Fibroblast of lung (primary cell): ENCODE data around the gene PSAT1. TPM values are rescaled to one million over a fixed set of nuclear protein-coding genes. Genes with fewer than 3 reads are reported as not detected.
A peak's percentile ranks its signal among the peaks of the same experiment; 100 is the strongest.

Experiments used
- DNase-seq, 2 donors: peaks; one replicate each; pipeline versions ENCODE4 v3.0.0 to v3.0.0-alpha.2; 2010; ENCODE audit warnings: low read depth in 2 of 2
- H2AFZ ChIP-seq: 2 replicates; pipeline ENCODE4 v1.5.1; 2012; ENCODE audit warnings: low read length, control low read depth, inconsistent platforms
- H3K27ac ChIP-seq: 2 replicates; pipeline ENCODE4 v1.5.1; 2011; ENCODE audit warnings: low read length, control low read depth; ENCODE audit not compliant: insufficient read depth
- H3K27me3 ChIP-seq: 2 replicates; pipeline ENCODE4 v1.5.1; 2011; ENCODE audit warnings: mild to moderate bottlenecking, low read length; ENCODE audit not compliant: control insufficient read depth, insufficient read depth
- H3K36me3 ChIP-seq: 2 replicates; pipeline ENCODE4 v1.5.1; 2011; ENCODE audit warnings: low read length; ENCODE audit not compliant: control insufficient read depth, insufficient read depth
- H3K4me1 ChIP-seq: 2 replicates; pipeline ENCODE4 v1.5.1; 2011; ENCODE audit warnings: low read length; ENCODE audit not compliant: control insufficient read depth, insufficient read depth; ENCODE audit errors: extremely low read depth
- H3K4me2 ChIP-seq: 2 replicates; pipeline ENCODE4 v1.5.1; 2011; ENCODE audit warnings: low read length, control low read depth; ENCODE audit not compliant: insufficient read depth; ENCODE audit errors: extremely low read depth
- H3K4me3 ChIP-seq, 4 experiments: fragments of 200-600 bp in 1 of 4; sonication (generic) in 1 of 4; replicated peaks in 1 of 4; 2 replicates each; pipeline ENCODE4 v1.5.1; 2011 to 2016; ENCODE audit warnings: low read length in 4 of 4, low read depth in 3 of 4, mild to moderate bottlenecking in 3 of 4, control low read depth in 2 of 4, inconsistent platforms in 1 of 4, mixed read lengths in 1 of 4; ENCODE audit not compliant: insufficient read depth in 1 of 4; ENCODE audit errors: control extremely low read depth in 1 of 4
- H3K79me2 ChIP-seq: 2 replicates; pipeline ENCODE4 v1.5.1; 2012; ENCODE audit warnings: mild to moderate bottlenecking, low read length, inconsistent platforms; ENCODE audit not compliant: control insufficient read depth, insufficient read depth
- H3K9ac ChIP-seq: 2 replicates; pipeline ENCODE4 v1.5.1; 2011; ENCODE audit warnings: mild to moderate bottlenecking, low read length, control low read depth; ENCODE audit not compliant: insufficient read depth
- H3K9me3 ChIP-seq: 2 replicates; pipeline ENCODE4 v1.5.1; 2012; ENCODE audit warnings: low read depth, low read length; ENCODE audit not compliant: control insufficient read depth, insufficient read depth
- H4K20me1 ChIP-seq: 2 replicates; pipeline ENCODE4 v1.5.1; 2011; ENCODE audit warnings: low read length; ENCODE audit not compliant: control insufficient read depth, insufficient read depth; ENCODE audit errors: extremely low read depth
- EZH2 ChIP-seq: IDR thresholded peaks from 2 replicates; pipeline ENCODE4 v1.5.1; 2012; ENCODE audit warnings: low read length, control low read depth, mild to moderate bottlenecking; ENCODE audit errors: missing control alignments
- polyA plus RNA-seq, 2 donors: library from polyadenylated mRNA; depleted of rRNA in 1 of 2; stranded (reverse) in 1 of 2; unstranded in 1 of 2; fragments of >200 nt; gene quantifications; 2 replicates each; pipeline ENCODE4 v1.2.1, GENCODE V29; 2011 to 2012; ENCODE audit warnings: missing spikeins in 1 of 2
- total RNA-seq: library from RNA; depleted of rRNA; stranded (reverse); fragments of >200 nt; gene quantifications from 2 replicates; pipeline ENCODE4 v1.2.1, GENCODE V29; 2014
- TF ChIP-seq, protein P1 (sequence below), 2 donors: IDR thresholded peaks in 1 of 2; conservative IDR thresholded peaks in 1 of 2; 1 replicate in 1 of 2; 2 replicates in 1 of 2; pipeline ENCODE4 v1.5.1; 2011 to 2012; ENCODE audit warnings: low read length in 2 of 2, control low read depth in 1 of 2, inconsistent platforms in 1 of 2, low read depth in 1 of 2, mild to moderate bottlenecking in 1 of 2

PSAT1 gene
- total and polyA plus RNA-seq, 2 donors (not counting 1 experiment from before 2014, with no cell fraction given), result 74.6 to 115 TPM

- no peaks in the 10 kb centered on the region for H3K4me1 ChIP-seq
- no peak overlapping the region for H3K4me3 ChIP-seq
- H3K9ac ChIP-seq, result no peak overlapping the region
- H3K79me2 ChIP-seq, result no peaks in the 10 kb centered on the region
- DNase-seq, result peak; percentile 28 to 43
- H3K36me3 ChIP-seq, result no peaks in the 10 kb centered on the region
- H3K27me3 ChIP-seq, result no peaks in the 10 kb centered on the region
- no peak overlapping the region for H3K27ac ChIP-seq
- H4K20me1 ChIP-seq, result no peaks in the 10 kb centered on the region
- no peak overlapping the region for H2AFZ ChIP-seq
- no peak overlapping the region for H3K4me2 ChIP-seq
- TF ChIP-seq EZH2, result no peak
- TF ChIP-seq, protein P1, sequence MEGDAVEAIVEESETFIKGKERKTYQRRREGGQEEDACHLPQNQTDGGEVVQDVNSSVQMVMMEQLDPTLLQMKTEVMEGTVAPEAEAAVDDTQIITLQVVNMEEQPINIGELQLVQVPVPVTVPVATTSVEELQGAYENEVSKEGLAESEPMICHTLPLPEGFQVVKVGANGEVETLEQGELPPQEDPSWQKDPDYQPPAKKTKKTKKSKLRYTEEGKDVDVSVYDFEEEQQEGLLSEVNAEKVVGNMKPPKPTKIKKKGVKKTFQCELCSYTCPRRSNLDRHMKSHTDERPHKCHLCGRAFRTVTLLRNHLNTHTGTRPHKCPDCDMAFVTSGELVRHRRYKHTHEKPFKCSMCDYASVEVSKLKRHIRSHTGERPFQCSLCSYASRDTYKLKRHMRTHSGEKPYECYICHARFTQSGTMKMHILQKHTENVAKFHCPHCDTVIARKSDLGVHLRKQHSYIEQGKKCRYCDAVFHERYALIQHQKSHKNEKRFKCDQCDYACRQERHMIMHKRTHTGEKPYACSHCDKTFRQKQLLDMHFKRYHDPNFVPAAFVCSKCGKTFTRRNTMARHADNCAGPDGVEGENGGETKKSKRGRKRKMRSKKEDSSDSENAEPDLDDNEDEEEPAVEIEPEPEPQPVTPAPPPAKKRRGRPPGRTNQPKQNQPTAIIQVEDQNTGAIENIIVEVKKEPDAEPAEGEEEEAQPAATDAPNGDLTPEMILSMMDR (conservative IDR thresholded peaks at IDR 0.05 in 1 of 2, IDR thresholded peaks at IDR 0.05 in 1 of 2; ENCODE audit: low read depth in 1 of 2, low read length in 2 of 2), result no peak
- no peaks in the 10 kb centered on the region for H3K9me3 ChIP-seq
Observed at GRCh38 chr9:78363221-78363620, 66.3 kb downstream of the PSAT1 start.

- peak in 1 of 2 donors; percentile 47 for DNase-seq
- H3K9ac ChIP-seq, result no peak overlapping the region
- H3K9me3 ChIP-seq, result no peaks in the 10 kb centered on the region
- H3K4me3 ChIP-seq, result peak overlapping the region in 1 of 4 experiments; percentile 22
- no peaks in the 10 kb centered on the region for H3K4me1 ChIP-seq
- TF ChIP-seq, protein P1 (conservative IDR thresholded peaks at IDR 0.05 in 1 of 2, IDR thresholded peaks at IDR 0.05 in 1 of 2; ENCODE audit: low read depth in 1 of 2, low read length in 2 of 2), result peak; percentile 71
- no peak for TF ChIP-seq EZH2
- no peaks in the 10 kb centered on the region for H3K79me2 ChIP-seq
- H4K20me1 ChIP-seq, result no peaks in the 10 kb centered on the region
- H3K27me3 ChIP-seq, result no peaks in the 10 kb centered on the region
- no peak overlapping the region for H3K4me2 ChIP-seq
- no peak overlapping the region for H3K27ac ChIP-seq
- H3K36me3 ChIP-seq, result no peaks in the 10 kb centered on the region
- no peak overlapping the region for H2AFZ ChIP-seq
Observed at GRCh38 chr9:78365748-78366697, 69.1 kb downstream of the PSAT1 start.

DNA sequence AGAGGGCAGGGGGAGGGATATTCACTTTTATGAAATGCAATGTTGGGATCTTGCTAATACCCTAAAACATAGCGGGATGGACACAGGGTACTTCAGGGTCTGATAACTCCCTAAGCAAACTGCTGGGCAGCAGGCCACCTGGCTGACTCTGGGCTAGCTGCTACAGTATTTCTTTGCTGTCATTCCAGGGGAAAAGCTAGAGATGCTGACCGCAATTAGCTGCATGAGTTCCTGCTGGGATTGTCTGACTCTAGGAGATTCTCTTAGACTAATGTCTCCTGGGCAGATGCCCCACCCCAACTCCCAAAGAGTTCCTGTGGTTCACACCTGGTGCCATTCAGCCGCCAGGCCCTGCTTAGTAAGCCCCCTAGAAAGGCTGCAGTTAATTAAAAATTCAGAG, 69.9 kb downstream of the PSAT1 start:
- H3K9ac ChIP-seq, result no peak overlapping the region
- no peak for TF ChIP-seq EZH2
- TF ChIP-seq, protein P1 (conservative IDR thresholded peaks at IDR 0.05 in 1 of 2, IDR thresholded peaks at IDR 0.05 in 1 of 2; ENCODE audit: low read depth in 1 of 2, low read length in 2 of 2), result no peak
- no peak overlapping the region for H2AFZ ChIP-seq
- H3K27me3 ChIP-seq, result no peaks in the 10 kb centered on the region
- no peak overlapping the region for H3K27ac ChIP-seq
- no peaks in the 10 kb centered on the region for H3K36me3 ChIP-seq
- no peaks in the 10 kb centered on the region for H3K9me3 ChIP-seq
- no peaks in the 10 kb centered on the region for H4K20me1 ChIP-seq
- no peak overlapping the region for H3K4me2 ChIP-seq
- no peaks in the 10 kb centered on the region for H3K79me2 ChIP-seq
- no peak overlapping the region for H3K4me3 ChIP-seq
- DNase-seq, result peak in 1 of 2 donors; percentile 67
- no peaks in the 10 kb centered on the region for H3K4me1 ChIP-seq
